ENCODE data around the gene PANK3. TPM values are rescaled to one million over a fixed set of nuclear protein-coding genes. Genes with fewer than 3 reads are reported as not detected.

The PANK3 gene
- total RNA-seq = 27.3 and 28.5 TPM in 2 replicates

DNA sequence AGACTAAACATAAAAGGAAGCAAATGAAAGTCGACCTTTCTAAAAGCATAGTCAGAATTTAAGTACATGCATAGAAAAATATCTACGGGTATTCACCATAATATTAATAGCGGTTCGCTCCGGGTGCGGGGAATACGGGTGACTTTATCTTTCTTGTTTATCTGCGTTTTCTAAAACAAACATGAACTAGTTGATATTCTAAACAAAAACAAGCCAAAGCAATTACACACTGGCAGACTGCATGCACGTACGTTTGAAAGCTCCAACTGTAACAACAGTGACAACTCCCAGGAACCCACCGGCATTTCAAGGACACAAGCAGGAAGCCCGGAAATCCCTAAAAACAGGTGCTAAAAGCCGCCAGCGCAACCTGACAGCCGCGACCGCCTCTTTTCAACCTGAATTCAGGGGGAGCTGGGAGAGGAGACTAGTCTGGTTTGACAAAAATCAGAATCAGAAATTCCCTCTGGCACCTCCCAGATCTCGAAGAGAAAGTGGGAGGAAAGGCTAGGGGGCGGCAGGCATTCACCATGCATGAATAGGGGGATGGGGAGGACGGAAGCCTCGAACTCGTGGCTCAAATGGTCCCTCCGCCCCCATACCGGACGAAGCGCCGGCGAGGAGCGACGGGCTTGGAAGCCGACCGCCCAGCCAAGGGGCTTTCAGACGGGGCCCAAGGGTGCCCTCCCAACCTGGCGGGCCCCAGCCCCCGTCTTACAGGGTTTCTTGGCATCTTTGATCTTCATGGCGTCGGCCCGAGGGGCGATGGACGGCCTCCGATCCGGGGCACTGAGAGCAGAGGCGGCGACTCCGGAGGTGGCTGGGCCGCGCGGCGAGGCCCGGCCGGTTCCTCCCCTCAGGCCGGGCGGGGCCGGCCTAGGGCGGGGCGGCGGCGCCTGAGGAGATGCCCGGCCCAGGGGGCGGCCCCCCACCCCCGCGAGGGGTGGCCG is at the start of gene PANK3:
TSS of gene PANK3 (minus strand) at position 831 of the 950 bp plus-strand sequence. CDS start at position 746, 85 bp downstream.

DNA sequence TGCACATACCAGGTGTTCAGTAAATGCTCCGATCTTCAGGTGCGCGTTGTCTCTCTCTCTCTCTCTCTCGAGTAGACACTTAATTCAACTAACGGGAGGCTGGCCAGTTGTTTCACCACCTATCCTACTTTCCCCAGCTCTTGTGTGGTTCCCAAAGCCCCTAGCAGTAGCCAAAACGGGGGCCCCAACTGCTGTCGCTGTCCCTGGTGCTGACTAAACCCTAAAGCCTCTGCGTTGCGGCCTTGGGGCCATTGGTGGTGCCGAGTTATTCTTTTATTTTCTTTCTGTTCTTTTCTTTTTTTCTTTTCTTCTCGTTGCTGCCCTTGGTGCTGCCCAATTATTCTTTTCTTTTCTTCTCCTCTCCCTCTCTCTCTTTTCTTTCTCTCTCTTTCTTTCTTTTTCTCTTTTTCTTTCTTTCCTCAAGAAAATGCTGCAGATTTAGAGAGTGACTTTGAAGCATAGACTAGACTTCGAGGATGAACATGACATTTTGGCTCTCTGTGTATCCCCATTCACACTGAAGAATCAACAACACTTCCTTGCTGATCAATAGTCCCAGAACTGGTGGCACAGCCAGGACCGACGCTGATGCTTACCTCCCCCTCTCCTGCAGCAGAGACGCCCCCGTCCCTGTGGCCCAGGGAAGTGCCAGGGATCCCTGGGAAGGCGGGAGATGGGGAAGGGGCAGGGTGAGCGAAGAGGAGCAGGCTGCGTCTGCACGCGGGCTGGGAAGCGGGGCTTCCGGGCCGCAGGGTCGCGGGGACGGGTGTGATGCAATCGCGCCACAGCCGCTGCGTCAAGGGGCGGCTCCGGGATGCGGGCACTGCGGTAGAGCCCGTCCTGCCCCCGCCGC is 50.4 kb downstream of the PANK3 start, which contains the start of gene FBLL1:
TSS of gene FBLL1 (plus strand) at position 785 of the 853 bp plus-strand sequence. CDS start 200 bp downstream, outside the sequence.

Other genes with a start within 250 kb of the PANK3 start
- gene RARS1, start 92.9 kb downstream of the PANK3 start, total RNA-seq = 85.8 and 121 TPM in 2 replicates
- 0.15 and 1.7 TPM in 2 replicates for gene FBLL1, start 50.1 kb downstream of the PANK3 start, total RNA-seq

Measured in hair follicular keratinocyte (primary cell).